ENCODE measurements around the gene SLC49A4. TPM values are rescaled to one million over a fixed set of nuclear protein-coding genes. Genes with fewer than 3 reads are reported as not detected.

Gene SLC49A4
- total RNA-seq, 1 donor from 2014 or later, result 15.7 TPM

- Histone ChIP-seq H3K4me1 (no peaks in the 10 kb centered on the region), H3K27ac (no peak overlapping the region), H3K36me3 (peaks cover 0 to 7% of the 10 kb centered on the region in 2 donors), H3K4me3 (no peak overlapping the region), H3K9me3 (no peaks in the 10 kb centered on the region), H3K27me3 (no peaks in the 10 kb centered on the region)
- no peak for DNase-seq (ENCODE audit: extremely low spot score in 2 of 2)
- intact Hi-C loops (cut with DNase I), result no loop called here
- TF ChIP-seq CTCF (IDR thresholded peaks at IDR 0.05) (no peak), POLR2AphosphoS5 (IDR thresholded peaks at IDR 0.05; ENCODE audit: insufficient read depth in 1 of 2, low read depth in 1 of 2) (no peak), POLR2A (IDR thresholded peaks at IDR 0.05) (no peak)
These were observed 62.1 kb downstream of the SLC49A4 start for GRCh38 chr3:122857019-122857418.

GRCh38 chr3:122858373-122858772, 63.5 kb downstream of the SLC49A4 start:
- Histone ChIP-seq H3K9me3 (no peaks in the 10 kb centered on the region), H3K27ac (no peak overlapping the region), H3K4me1 (no peaks in the 10 kb centered on the region), H3K4me3 (no peak overlapping the region), H3K36me3 (peaks cover 0 to 7% of the 10 kb centered on the region in 2 donors), H3K27me3 (no peaks in the 10 kb centered on the region)
- TF ChIP-seq CTCF (IDR thresholded peaks at IDR 0.05), result no peak
- TF ChIP-seq POLR2AphosphoS5 (IDR thresholded peaks at IDR 0.05; ENCODE audit: insufficient read depth in 1 of 2, low read depth in 1 of 2), result no peak
- TF ChIP-seq POLR2A (IDR thresholded peaks at IDR 0.05), result no peak
- no peak for DNase-seq (ENCODE audit: extremely low spot score in 2 of 2)
- intact Hi-C loops (cut with DNase I), result no loop called here

GRCh38 chr3:122859021-122859805, 64.3 kb downstream of the SLC49A4 start:
- Histone ChIP-seq H3K27ac (no peak overlapping the region), H3K4me1 (no peaks in the 10 kb centered on the region), H3K4me3 (no peak overlapping the region), H3K27me3 (no peaks in the 10 kb centered on the region), H3K36me3 (peaks cover 0 to 7% of the 10 kb centered on the region in 2 donors), H3K9me3 (no peaks in the 10 kb centered on the region)
- DNase-seq (ENCODE audit: extremely low spot score in 2 of 2), result no peak
- intact Hi-C loops (cut with DNase I), result no loop called here
- TF ChIP-seq CTCF (IDR thresholded peaks at IDR 0.05), result no peak
- TF ChIP-seq POLR2AphosphoS5 (IDR thresholded peaks at IDR 0.05; ENCODE audit: insufficient read depth in 1 of 2, low read depth in 1 of 2), result no peak
- TF ChIP-seq POLR2A (IDR thresholded peaks at IDR 0.05), result no peak

GRCh38 chr3:122862381-122862780, 67.5 kb downstream of the SLC49A4 start:
- H3K36me3 ChIP-seq, result peaks cover 0 to 7% of the 10 kb centered on the region in 2 donors
- no peaks in the 10 kb centered on the region for H3K27me3 ChIP-seq
- no peak for DNase-seq (ENCODE audit: extremely low spot score in 2 of 2)
- no peak overlapping the region for H3K27ac ChIP-seq
- intact Hi-C loops (cut with DNase I), result no loop called here
- no peaks in the 10 kb centered on the region for H3K4me1 ChIP-seq
- no peaks in the 10 kb centered on the region for H3K9me3 ChIP-seq
- H3K4me3 ChIP-seq, result no peak overlapping the region
- no peak for TF ChIP-seq CTCF (IDR thresholded peaks at IDR 0.05)
- no peak for TF ChIP-seq POLR2A (IDR thresholded peaks at IDR 0.05)
- TF ChIP-seq POLR2AphosphoS5 (IDR thresholded peaks at IDR 0.05; ENCODE audit: insufficient read depth in 1 of 2, low read depth in 1 of 2), result no peak

GRCh38 chr3:122864498-122864897, 69.6 kb downstream of the SLC49A4 start:
- Histone ChIP-seq H3K36me3 (peaks cover 0 to 7% of the 10 kb centered on the region in 2 donors), H3K27ac (no peak overlapping the region), H3K27me3 (no peaks in the 10 kb centered on the region), H3K4me1 (no peaks in the 10 kb centered on the region), H3K9me3 (no peaks in the 10 kb centered on the region), H3K4me3 (no peak overlapping the region)
- no peak for DNase-seq (ENCODE audit: extremely low spot score in 2 of 2)
- intact Hi-C loops (cut with DNase I), result no loop called here
- TF ChIP-seq POLR2A (IDR thresholded peaks at IDR 0.05), result no peak
- TF ChIP-seq POLR2AphosphoS5 (IDR thresholded peaks at IDR 0.05; ENCODE audit: insufficient read depth in 1 of 2, low read depth in 1 of 2), result no peak
- no peak for TF ChIP-seq CTCF (IDR thresholded peaks at IDR 0.05)
